Right renal pelvis (tissue), 4 donors: ENCODE results near the gene ARHGAP18. TPM values are rescaled to one million over a fixed set of nuclear protein-coding genes. Genes with fewer than 3 reads are reported as not detected.

Experiments
- DNase-seq, 4 donors: peaks; one replicate each; pipeline ENCODE4 v3.0.0-alpha.2; 2013; ENCODE audit warnings: low read depth in 4 of 4, low spot score in 3 of 4, missing footprints in 1 of 4
- polyA plus RNA-seq, 4 donors: library from polyadenylated mRNA; unstranded; fragments of 120-200 nt; gene quantifications; one replicate each; pipeline ENCODE4 v1.2.1, GENCODE V29; 2013; ENCODE audit not compliant: insufficient read length in 4 of 4

Gene ARHGAP18
- polyA plus RNA-seq, 4 donors: 32.6 to 43.8 (median 36.9) TPM

DNA sequence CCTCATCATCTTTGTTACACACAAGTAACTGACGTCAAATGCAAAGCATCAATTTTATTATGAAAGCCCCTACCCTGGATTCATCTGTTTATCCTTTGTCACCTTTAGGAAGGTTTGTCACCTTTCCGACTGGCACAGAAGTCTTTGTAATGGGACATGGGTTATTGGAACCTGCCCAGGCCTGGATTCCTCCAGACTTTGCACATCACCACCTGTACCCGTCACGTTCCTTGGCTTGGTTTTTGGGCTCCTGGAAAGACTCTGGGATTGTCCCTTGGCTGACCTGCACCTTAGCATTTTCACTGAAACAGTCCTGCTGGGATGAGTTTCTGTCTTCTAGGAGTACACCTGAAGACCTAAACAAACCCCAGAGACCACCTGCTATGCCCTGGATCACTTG, 15.4 kb upstream of the ARHGAP18 start:
- no peak for DNase-seq

GRCh38 chr6:129719692-129720091, 9.7 kb upstream of the ARHGAP18 start:
- no peak for DNase-seq

- DNase-seq: no peak
These were observed 7.3 kb upstream of the ARHGAP18 start for GRCh38 chr6:129717277-129717676.

- no peak for DNase-seq
These were observed 3.9 kb upstream of the ARHGAP18 start for GRCh38 chr6:129713806-129714333.

- no peak for DNase-seq
These were observed 1.3 kb upstream of the ARHGAP18 start for GRCh38 chr6:129711271-129711631.

GRCh38 chr6:129710450-129711270, 683 bp upstream of the ARHGAP18 start:
- no peak for DNase-seq

DNA sequence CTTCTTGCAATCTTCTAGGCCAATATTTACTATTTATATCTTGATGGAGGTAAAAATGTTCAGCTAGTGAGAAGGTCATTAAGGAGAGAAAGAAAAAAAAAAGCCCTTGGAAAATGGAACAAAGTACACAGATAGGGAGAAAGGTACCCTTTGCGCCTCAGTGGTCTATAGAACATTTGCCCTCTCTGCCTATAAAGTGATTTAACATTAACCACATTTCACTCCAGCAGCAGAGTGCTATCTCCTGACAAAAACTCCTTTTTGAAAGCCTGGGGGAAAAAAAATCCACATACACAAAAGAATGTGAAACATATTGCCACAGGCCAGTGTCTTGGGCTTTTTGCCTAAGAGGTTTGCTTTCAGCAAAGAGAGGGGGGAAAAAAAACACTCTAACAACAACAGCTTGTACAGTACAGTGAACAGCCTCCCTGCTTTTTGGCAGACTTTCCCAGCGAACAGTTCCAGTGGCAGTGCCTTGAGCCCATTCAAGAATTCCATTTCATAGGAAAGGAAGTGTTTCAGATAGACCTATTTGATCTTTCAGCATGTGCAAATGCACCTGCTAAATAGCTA, 695 bp downstream of the ARHGAP18 start:
- DNase-seq: peak in 2 of 4 donors; percentile 32 to 40

- no peak for DNase-seq
These were observed 1.3 kb downstream of the ARHGAP18 start for GRCh38 chr6:129708496-129709195.

GRCh38 chr6:129707882-129708495, 2.0 kb downstream of the ARHGAP18 start:
- no peak for DNase-seq

GRCh38 chr6:129707028-129707427, 2.9 kb downstream of the ARHGAP18 start:
- DNase-seq: no peak

GRCh38 chr6:129705212-129705611, 4.8 kb downstream of the ARHGAP18 start:
- DNase-seq: no peak

DNA sequence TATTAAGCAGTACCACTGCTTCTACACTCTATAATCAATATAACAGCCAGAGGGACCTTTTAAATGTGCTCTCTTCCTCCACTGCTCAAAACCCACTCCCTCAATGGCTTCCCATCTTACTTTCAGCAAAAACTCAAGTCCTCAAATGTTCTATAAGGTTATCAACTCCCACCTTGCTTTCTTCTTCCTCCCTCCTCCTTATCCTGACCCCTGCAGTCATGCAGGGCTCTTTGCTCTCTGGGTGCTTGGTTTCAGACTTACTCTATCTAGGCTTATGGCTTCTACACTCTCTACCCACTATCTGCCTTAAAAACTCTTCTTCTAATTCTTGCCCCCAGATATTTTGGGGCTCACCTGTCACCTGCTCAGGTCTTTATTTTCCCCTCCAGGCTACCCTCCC, 5.3 kb downstream of the ARHGAP18 start:
- no peak for DNase-seq

DNA sequence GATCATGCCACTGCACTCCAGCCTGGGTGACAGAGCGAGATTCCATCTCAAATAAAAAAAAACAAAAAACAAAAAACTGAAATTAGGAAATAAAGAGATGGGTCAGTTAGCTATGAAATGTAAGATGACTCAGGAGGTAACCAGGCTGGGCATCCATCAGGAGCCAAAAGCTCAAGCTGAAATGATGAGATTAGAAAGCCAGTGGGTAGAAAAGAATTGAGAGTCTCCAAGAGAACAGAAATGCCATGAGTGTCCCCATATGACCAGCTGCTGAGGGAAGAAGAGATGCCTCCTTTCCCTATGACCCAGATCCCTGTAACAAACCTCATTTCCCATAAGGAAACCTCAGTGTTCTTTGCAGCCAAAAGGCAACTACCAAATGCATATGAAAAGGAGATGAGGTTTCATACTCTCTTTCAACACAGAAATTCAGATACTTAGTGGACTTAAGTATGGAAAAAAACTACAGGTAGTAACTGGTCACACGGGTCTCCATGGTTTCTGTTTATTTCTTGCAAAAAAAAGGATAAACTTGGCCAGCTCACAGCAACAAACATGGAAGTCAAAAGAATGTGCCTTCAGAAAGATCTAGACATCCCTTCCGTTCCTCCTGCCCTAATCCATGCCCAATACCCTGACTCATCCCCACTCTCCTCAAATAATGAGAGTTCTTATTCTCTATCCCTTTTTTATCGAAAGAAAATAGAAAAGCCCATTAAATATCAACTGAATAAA, 8.1 kb downstream of the ARHGAP18 start:
- DNase-seq: no peak

- no peak for DNase-seq
These were observed 9.3 kb downstream of the ARHGAP18 start for GRCh38 chr6:129700666-129701065.

GRCh38 chr6:129699659-129700058, 10.3 kb downstream of the ARHGAP18 start:
- DNase-seq: no peak

GRCh38 chr6:129698430-129698829, 11.5 kb downstream of the ARHGAP18 start:
- DNase-seq: no peak

DNA sequence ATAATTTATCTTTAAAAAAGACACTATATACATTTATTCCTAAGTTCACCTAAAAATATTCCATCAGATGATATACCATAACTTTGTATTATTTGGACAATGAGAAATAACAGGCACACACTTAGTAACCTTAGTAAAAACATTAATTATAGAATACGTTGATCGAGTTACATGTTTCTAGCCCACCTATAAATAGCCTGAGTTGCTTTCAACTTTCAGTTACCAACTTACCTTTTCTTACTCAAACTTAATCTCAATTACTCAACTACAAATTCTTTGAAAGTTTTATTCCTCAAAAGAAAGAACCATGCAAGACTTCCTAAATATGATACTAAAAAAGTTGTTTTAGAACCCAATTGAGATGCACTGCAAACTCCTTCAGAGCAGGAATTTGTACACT, 12.2 kb downstream of the ARHGAP18 start:
- no peak for DNase-seq

DNA sequence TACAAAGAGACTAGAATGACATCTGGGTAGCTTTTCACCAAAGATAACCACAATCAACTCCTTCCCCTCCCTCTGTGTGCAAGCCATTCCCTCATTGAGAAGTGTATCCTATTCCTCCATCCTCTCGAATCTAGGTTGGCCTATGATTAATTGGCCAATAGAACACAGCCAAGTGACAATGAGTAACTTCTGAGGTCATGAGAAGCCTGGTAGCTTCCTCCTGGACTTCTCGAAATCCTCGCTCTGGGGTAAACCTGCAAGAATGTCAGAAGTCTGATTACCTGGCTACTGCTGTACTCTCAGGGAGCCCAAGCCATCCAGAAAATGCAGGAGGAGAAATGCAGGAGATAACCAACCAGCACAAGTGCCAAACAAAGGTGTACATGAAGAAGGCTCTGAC, 13.1 kb downstream of the ARHGAP18 start:
- no peak for DNase-seq

DNA sequence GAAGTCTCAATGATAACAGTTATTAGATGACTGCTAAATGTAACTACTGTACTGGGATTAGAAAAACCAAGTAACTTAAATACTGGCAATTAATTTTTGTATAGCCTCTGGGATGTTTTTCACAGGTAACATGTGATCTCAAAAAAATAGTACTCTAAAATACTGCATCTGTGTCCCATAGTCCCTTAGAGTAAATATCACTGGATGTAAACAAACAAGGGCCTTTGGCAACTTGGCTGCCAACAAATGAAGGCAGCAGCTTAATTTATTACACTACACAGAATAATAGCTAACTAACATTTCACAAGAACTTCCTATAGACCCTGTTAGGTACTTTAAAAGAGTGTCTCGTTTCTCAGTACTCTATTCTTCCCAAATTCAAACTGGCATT, 14.0 kb downstream of the ARHGAP18 start:
- no peak for DNase-seq

GRCh38 chr6:129695373-129696027, 14.5 kb downstream of the ARHGAP18 start:
- DNase-seq: no peak
